GM12872 (cell line): ENCODE data around the gene GET4.
A peak's percentile ranks its signal among the peaks of the same experiment; 100 is the strongest.

ENCODE experiments used
- CTCF ChIP-seq: IDR thresholded peaks from 3 replicates; pipeline ENCODE4 v1.5.1; 2011; ENCODE audit warnings: low read depth, mild to moderate bottlenecking, low read length, moderate library complexity; ENCODE audit not compliant: insufficient read depth

The GET4 gene

GRCh38 chr7:908591-909357 is 32.4 kb downstream of the GET4 start:
- TF ChIP-seq CTCF, result peak; percentile 93

GRCh38 chr7:909358-910329 is 33.3 kb downstream of the GET4 start:
- no peak for TF ChIP-seq CTCF

- no peak for TF ChIP-seq CTCF
Observed at GRCh38 chr7:910441-910861, 34.1 kb downstream of the GET4 start.

GRCh38 chr7:910931-911431 is 34.6 kb downstream of the GET4 start:
- no peak for TF ChIP-seq CTCF

- TF ChIP-seq CTCF, result no peak
Observed at GRCh38 chr7:911791-912480, 35.6 kb downstream of the GET4 start.

GRCh38 chr7:913736-914520 is 37.6 kb downstream of the GET4 start:
- no peak for TF ChIP-seq CTCF
